K562 (cell line): ENCODE measurements around the gene ARL16. TPM values are rescaled to one million over a fixed set of nuclear protein-coding genes. Genes with fewer than 3 reads are reported as not detected.

Experiments
- ARID3A ChIP-seq: IDR thresholded peaks from 2 replicates; pipeline ENCODE4 v1.6.1; 2012; ENCODE audit warnings: low read depth, low read length, improper control_type of control experiment, borderline replicate concordance
- CREM ChIP-seq: IDR thresholded peaks from 2 replicates; pipeline ENCODE4 v1.6.1; 2014; ENCODE audit warnings: antibody characterized with exemption, low read depth
- ELF2 ChIP-seq: fragments of 250-450 bp; sonication (Bioruptor Pico); IDR thresholded peaks from 2 replicates; pipeline ENCODE4 v1.5.0; 2021; ENCODE audit warnings: mild to moderate bottlenecking
- EP400 ChIP-seq: fragments of 450-650 bp; IDR thresholded peaks from 2 replicates; pipeline ENCODE4 v1.6.1; 2017; ENCODE audit warnings: antibody characterized with exemption, mild to moderate bottlenecking, moderate library complexity
- ERF ChIP-seq: fragments of 450-650 bp; formaldehyde crosslinking; IDR thresholded peaks from 2 replicates; pipeline ENCODE4 v1.4.0; 2020; ENCODE audit warnings: mild to moderate bottlenecking, mixed read lengths
- GTF2A2 ChIP-seq: IDR thresholded peaks from 2 replicates; pipeline ENCODE4 v1.6.1; 2016; ENCODE audit warnings: mild to moderate bottlenecking, missing genetic modification characterization, missing compliant biosample characterization
- GTF2F1 ChIP-seq: IDR thresholded peaks from 2 replicates; pipeline ENCODE4 v1.6.1; 2011; ENCODE audit warnings: low read depth, low read length, improper control_type of control experiment
- HDAC2 ChIP-seq: fragments of 450-650 bp; IDR thresholded peaks from 2 replicates; pipeline ENCODE4 v1.6.1; 2016; ENCODE audit warnings: mild to moderate bottlenecking
- HDAC8 ChIP-seq: fragments of 450-650 bp; IDR thresholded peaks from 2 replicates; pipeline ENCODE4 v1.6.1; 2016; ENCODE audit warnings: mild to moderate bottlenecking, missing genetic modification characterization, moderate library complexity, missing compliant biosample characterization
- HLTF ChIP-seq: fragments of 450-650 bp; IDR thresholded peaks from 2 replicates; pipeline ENCODE4 v1.6.1; 2016
- KLF6 ChIP-seq: fragments of 250-450 bp; sonication (Bioruptor Pico); IDR thresholded peaks from 2 replicates; pipeline ENCODE4 v1.4.0; 2020; ENCODE audit warnings: mild to moderate bottlenecking, moderate library complexity, borderline replicate concordance
- MNT ChIP-seq, 2 experiments: fragments of 450-650 bp; conservative IDR thresholded peaks; 2 replicates each; pipeline ENCODE4 v1.6.1; 2017; ENCODE audit warnings: mild to moderate bottlenecking in 2 of 2, moderate library complexity in 2 of 2
- MTF1 ChIP-seq: fragments of 250-450 bp; sonication (Bioruptor Pico); IDR thresholded peaks from 2 replicates; pipeline ENCODE4 v1.9.0; 2021; ENCODE audit warnings: moderate library complexity, mild to moderate bottlenecking, inconsistent platforms, borderline replicate concordance
- NFXL1 ChIP-seq: fragments of 450-650 bp; formaldehyde crosslinking; IDR thresholded peaks from 2 replicates; pipeline ENCODE4 v1.4.0; 2021; ENCODE audit warnings: mild to moderate bottlenecking
- NR2C2 ChIP-seq, 2 experiments: fragments of 200-800 bp in 1 of 2; sonication (Bioruptor generic) in 1 of 2; sonication (generic) in 1 of 2; formaldehyde crosslinking in 1 of 2; IDR thresholded peaks; 2 replicates each; pipeline versions ENCODE4 v1.6.1 to v1.8.0; 2016 to 2022; ENCODE audit warnings: mild to moderate bottlenecking in 1 of 2, missing compliant biosample characterization in 1 of 2, missing genetic modification characterization in 1 of 2, missing genetic modification reagents in 1 of 2
- POLR2B ChIP-seq: fragments of 450-650 bp; IDR thresholded peaks from 2 replicates; pipeline ENCODE4 v1.6.1; 2018; ENCODE audit warnings: low read depth; ENCODE audit not compliant: partially characterized antibody
- POLR2H ChIP-seq: IDR thresholded peaks from 2 replicates; pipeline ENCODE4 v1.6.1; 2016; ENCODE audit warnings: missing genetic modification characterization, low read depth, mild to moderate bottlenecking, control low read depth, missing compliant biosample characterization, moderate library complexity
- SIX5 ChIP-seq, 2 experiments: IDR thresholded peaks; 2 replicates each; pipeline ENCODE4 v1.6.1; 2011; ENCODE audit warnings: low read length in 2 of 2, borderline replicate concordance in 1 of 2, low read depth in 1 of 2, mild to moderate bottlenecking in 1 of 2, moderate library complexity in 1 of 2; ENCODE audit not compliant: insufficient read depth in 1 of 2
- SMARCC2 ChIP-seq: fragments of 450-650 bp; IDR thresholded peaks from 2 replicates; pipeline ENCODE4 v1.6.1; 2017; ENCODE audit warnings: antibody characterized with exemption, moderate library complexity, mild to moderate bottlenecking, low read depth
- SPI1 ChIP-seq: IDR thresholded peaks from 2 replicates; pipeline ENCODE4 v1.6.1; 2011; ENCODE audit warnings: low read depth, low read length, control low read depth, borderline replicate concordance
- SREBF2 ChIP-seq: sonication (generic); formaldehyde crosslinking; IDR thresholded peaks from 2 replicates; pipeline ENCODE4 v1.4.0; 2020; ENCODE audit warnings: mild to moderate bottlenecking, missing genetic modification reagents
- STAG1 ChIP-seq: sonication (generic); formaldehyde crosslinking; IDR thresholded peaks from 2 replicates; pipeline ENCODE4 v1.5.0; 2020; ENCODE audit warnings: missing genetic modification reagents, borderline replicate concordance
- TARDBP ChIP-seq: fragments of 450-650 bp; IDR thresholded peaks from 2 replicates; pipeline ENCODE4 v1.6.1; 2016
- TBP ChIP-seq: optimal IDR thresholded peaks from 2 replicates; pipeline ENCODE3; 2011; ENCODE audit warnings: low read depth, low read length, improper control_type of control experiment
- TGIF2 ChIP-seq: sonication (generic); formaldehyde crosslinking; IDR thresholded peaks from 2 replicates; pipeline ENCODE4 v1.8.1; 2022; ENCODE audit warnings: mild to moderate bottlenecking, missing genetic modification reagents, moderate library complexity
- ZBTB1 ChIP-seq: sonication (generic); formaldehyde crosslinking; IDR thresholded peaks from 2 replicates; pipeline ENCODE4 v1.8.1; 2023; ENCODE audit warnings: missing genetic modification reagents, low read depth, mild to moderate bottlenecking, borderline replicate concordance
- ZFPM2 ChIP-seq: fragments of 250-450 bp; sonication (Bioruptor Pico); IDR thresholded peaks from 2 replicates; pipeline ENCODE4 v1.5.1; 2022; ENCODE audit warnings: mild to moderate bottlenecking
- polyA plus RNA-seq, 8 experiments: library from polyadenylated mRNA; depleted of rRNA in 4 of 8; stranded (reverse) in 5 of 8; unstranded in 3 of 8; fragments of >200 nt; fragmentation: Nextera tagmentation in 2 of 8; fragmentation: Illumina TruSeq in 1 of 8; extraction: Ambion mirVana in 2 of 8; extraction: Trizol in 1 of 8; gene quantifications; 2 replicates each; pipeline versions ENCODE4 v1.2.1 to v1.2.3, GENCODE V29; 2011 to 2014; ENCODE audit warnings: inconsistent platforms in 1 of 8, missing spikeins in 1 of 8
- total RNA-seq, 7 experiments: library from RNA; depleted of rRNA in 6 of 7; stranded (reverse); fragments of >200 nt in 6 of 7; fragmentation: Illumina TruSeq in 2 of 7; extraction: Trizol in 2 of 7; gene quantifications; 2 replicates each; pipeline versions ENCODE4 v1.2.1 to v1.2.3, GENCODE V29; 2011 to 2021; ENCODE audit warnings: low replicate concordance in 1 of 7

The ARL16 gene
- total and polyA plus RNA-seq, 9 of the 15 experiments (the other 6 are each of a cell fraction or from before 2014, with no cell fraction given): 5.4 to 32.4 (median 22.6) TPM

GRCh38 chr17:81666342-81667191, 17.0 kb downstream of the ARL16 start, which contains the start of the genes CCDC137 and OXLD1 (continued):
- no peak for TF ChIP-seq SREBF2 (CRISPR knock-in tag)
- 0 out of 2 replicates have a peak, but pooled peaks have one; percentile 61 for TF ChIP-seq GTF2F1
- TF ChIP-seq ARID3A: no peak
- no peak for TF ChIP-seq HLTF
- TF ChIP-seq EP400: peak; percentile 78; the same call in 1 of the 2 replicates
- TF ChIP-seq HDAC8 (tag): no peak
- 0 out of 2 replicates have a peak, but pooled peaks have one; percentile 34 for TF ChIP-seq TGIF2 (CRISPR knock-in tag)
- TF ChIP-seq ERF (CRISPR knock-in tag): 0 out of 2 replicates have a peak, but pooled peaks have one; percentile 60
- TF ChIP-seq TBP: peak; percentile 90
- no peak for TF ChIP-seq NFXL1
- TF ChIP-seq POLR2B: peak; percentile 83
- peak; percentile 40; the same call in 1 of the 2 replicates for TF ChIP-seq POLR2H
- peak; percentile 20 to 27; a peak in 1 of 4 replicates for TF ChIP-seq SIX5 (IDR thresholded peaks at IDR 0.05; ENCODE audit: borderline replicate concordance in 1 of 2, insufficient read depth in 1 of 2, low read depth in 1 of 2, low read length in 2 of 2)
- peak; percentile 98 for TF ChIP-seq SPI1
- no peak; the same call in none of the 2 replicates for TF ChIP-seq ZBTB1 (CRISPR knock-in tag)
- TF ChIP-seq STAG1 (CRISPR knock-in tag): no peak
- TF ChIP-seq SMARCC2: no peak
- TF ChIP-seq MNT (conservative IDR thresholded peaks at IDR 0.05): peak; percentile 68 to 87
- TF ChIP-seq TARDBP: no peak; the same call in 1 of the 2 replicates
- peak; percentile 87 for TF ChIP-seq CREM
- no peak for TF ChIP-seq MTF1 (CRISPR knock-in tag)
- peak; percentile 98 for TF ChIP-seq ELF2 (CRISPR knock-in tag)
- TF ChIP-seq ZFPM2 (CRISPR knock-in tag): no peak
- TF ChIP-seq KLF6 (CRISPR knock-in tag): no peak
- TF ChIP-seq GTF2A2 (tag): 0 out of 2 replicates have a peak, but pooled peaks have one; percentile 36
- no peak for TF ChIP-seq HDAC2
- TF ChIP-seq NR2C2 (CRISPR knock-in tag; IDR thresholded peaks at IDR 0.05): no peak
- peak; percentile 92 for TF ChIP-seq NR2C2 (tag; IDR thresholded peaks at IDR 0.05)
